HG03469 (cell line): ENCODE data around the gene PSMG2.
A peak's percentile ranks its signal among the peaks of the same experiment; 100 is the strongest.

ENCODE experiments used
- ATAC-seq: cut with Tn5 transposase; IDR thresholded peaks from one replicate; pipeline ENCODE4 v1.9.1; 2021; ENCODE audit warnings: mild to moderate bottlenecking, moderate library complexity, moderate number of reproducible peaks; ENCODE audit not compliant: unreplicated experiment

PSMG2 gene

DNA sequence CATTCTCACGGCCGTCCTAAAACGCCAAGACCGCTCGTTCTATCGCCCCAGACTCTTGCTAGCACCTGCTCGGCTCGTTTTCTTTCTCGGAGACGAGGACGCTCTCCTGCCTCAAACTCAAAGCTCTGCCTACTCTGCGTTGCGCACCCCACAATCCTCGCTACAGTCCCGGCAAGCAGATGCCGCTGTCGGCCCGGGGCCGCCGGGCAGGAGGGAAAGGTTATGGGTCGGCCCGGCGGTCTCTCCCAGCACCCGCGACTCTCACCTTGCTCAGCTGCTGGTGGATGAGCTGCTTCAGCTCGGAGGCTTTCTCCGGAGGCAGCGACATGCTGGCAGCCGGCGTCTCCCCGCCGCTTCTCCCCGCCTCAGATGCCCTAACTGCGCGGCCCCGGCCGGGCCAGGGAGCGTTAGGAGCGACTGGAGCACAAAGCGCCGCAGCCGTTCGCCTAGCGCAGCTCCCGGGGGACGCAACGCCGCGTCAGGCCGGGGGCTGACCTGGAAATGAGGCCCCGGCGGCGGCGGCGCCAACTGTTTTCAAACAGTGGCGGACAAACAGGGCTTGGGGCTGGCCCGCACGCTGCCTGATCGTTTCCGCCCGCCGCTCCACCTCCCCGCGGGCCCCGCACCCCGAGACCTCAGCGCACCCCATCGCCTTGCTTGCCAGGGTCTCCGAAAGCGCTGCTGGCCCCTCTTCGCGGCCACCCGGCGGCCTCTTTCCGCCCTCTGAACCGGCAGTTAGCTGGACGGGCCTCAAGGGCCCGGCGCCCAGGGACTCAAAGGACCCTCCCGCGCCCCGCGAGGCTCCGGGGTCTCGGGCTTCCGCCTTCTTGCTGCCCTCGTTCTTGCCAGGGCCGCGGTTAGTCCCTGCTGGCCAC is at the start of gene PSMG2, which contains the start of gene CEP76:
PSMG2 (plus strand) TSS at position 822 of the 875 bp plus-strand sequence. CDS start 66 bp downstream, outside the sequence.
CEP76 (minus strand) TSS at position 503 of the 875 bp plus-strand sequence; CDS start at position 328, 175 bp downstream.
- peak; percentile 50 for ATAC-seq

GRCh38 chr18:12654971-12655370 is 47.9 kb upstream of the PSMG2 start:
- no peak for ATAC-seq

GRCh38 chr18:12656605-12656937 is 46.3 kb upstream of the PSMG2 start:
- no peak for ATAC-seq

GRCh38 chr18:12656938-12657683 is 45.7 kb upstream of the PSMG2 start:
- no peak for ATAC-seq

GRCh38 chr18:12657684-12658425 is 45.0 kb upstream of the PSMG2 start, which contains the start of gene SPIRE1:
Gene SPIRE1 (minus strand): TSS chr18:12658107. CDS start chr18:12657866, 241 bp downstream.
- ATAC-seq, result no peak

- ATAC-seq, result no peak
These were observed 44.3 kb upstream of the PSMG2 start for GRCh38 chr18:12658426-12659138.

GRCh38 chr18:12659904-12660605 is 42.8 kb upstream of the PSMG2 start:
- no peak for ATAC-seq

- no peak for ATAC-seq
These were observed 34.8 kb upstream of the PSMG2 start for GRCh38 chr18:12668041-12668440.

GRCh38 chr18:12679183-12679786 is 23.6 kb upstream of the PSMG2 start:
- ATAC-seq, result no peak

GRCh38 chr18:12686100-12686499 is 16.7 kb upstream of the PSMG2 start:
- ATAC-seq, result no peak

- ATAC-seq, result no peak
These were observed 13.5 kb upstream of the PSMG2 start for GRCh38 chr18:12689256-12689850.

GRCh38 chr18:12692206-12692605 is 10.6 kb upstream of the PSMG2 start:
- ATAC-seq, result no peak

DNA sequence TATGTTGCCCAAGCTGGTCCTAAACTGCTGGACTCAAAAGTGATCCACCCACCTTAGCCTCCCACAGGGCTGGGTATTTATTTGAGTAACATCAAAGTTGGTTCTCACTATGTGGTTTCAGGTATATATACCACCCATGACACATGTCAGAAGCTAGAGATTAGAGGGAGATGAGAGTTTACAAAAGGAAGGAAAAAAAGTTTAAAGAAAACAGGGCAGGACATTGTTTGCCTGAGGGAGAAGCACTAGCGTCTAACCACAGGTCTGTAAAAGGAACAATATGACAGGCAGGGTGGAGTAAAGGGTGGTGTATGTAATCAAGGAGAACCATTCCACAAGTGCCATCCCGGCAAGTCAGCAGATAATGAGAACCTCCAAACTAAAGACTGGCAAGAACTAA is 8.8 kb upstream of the PSMG2 start:
- no peak for ATAC-seq

- ATAC-seq, result no peak
These were observed 3.1 kb upstream of the PSMG2 start for GRCh38 chr18:12699747-12700146.

- no peak for ATAC-seq
These were observed 1.7 kb upstream of the PSMG2 start for GRCh38 chr18:12701161-12701560.

- ATAC-seq, result no peak
These were observed 290 bp downstream of the PSMG2 start for GRCh38 chr18:12703096-12703567.

GRCh38 chr18:12703664-12704063 is 822 bp downstream of the PSMG2 start:
- no peak for ATAC-seq

- no peak for ATAC-seq
These were observed 8.6 kb downstream of the PSMG2 start for GRCh38 chr18:12711446-12711845.
